ENCODE data around the gene ZNF385D.

Gene ZNF385D

GRCh38 chr3:21662403-21662802 is 88.6 kb downstream of the ZNF385D start:
- DNase-seq (ENCODE audit: low read depth, low spot score) = no peak
- H3K27me3 ChIP-seq (ENCODE audit: insufficient read depth, insufficient read length) = no peaks in the 10 kb centered on the region
- H3K4me3 ChIP-seq (ENCODE audit: insufficient read length, low read depth) = no peak overlapping the region
- no peak for TF ChIP-seq SUZ12 (IDR thresholded peaks at IDR 0.05; ENCODE audit: extremely low read depth, insufficient read depth, insufficient read length)
- no peak for TF ChIP-seq ZNF274 (IDR thresholded peaks at IDR 0.05; ENCODE audit: low read depth, low read length)
- no peak for TF ChIP-seq YY1 (IDR thresholded peaks at IDR 0.05; ENCODE audit: insufficient read depth, insufficient read length)
- no peak overlapping the region for H3K9ac ChIP-seq (ENCODE audit: insufficient read length, low read depth)
- no peaks in the 10 kb centered on the region for H3K9me3 ChIP-seq (ENCODE audit: insufficient read depth, low read length)
- no peaks in the 10 kb centered on the region for H3K4me1 ChIP-seq (ENCODE audit: insufficient read depth, insufficient read length)
- H3K36me3 ChIP-seq (ENCODE audit: insufficient read depth, insufficient read length, low read length) = no peaks in the 10 kb centered on the region

GRCh38 chr3:21654662-21655061 is 96.3 kb downstream of the ZNF385D start:
- no peaks in the 10 kb centered on the region for H3K36me3 ChIP-seq (ENCODE audit: insufficient read depth, insufficient read length, low read length)
- TF ChIP-seq SUZ12 (IDR thresholded peaks at IDR 0.05; ENCODE audit: extremely low read depth, insufficient read depth, insufficient read length) = no peak
- TF ChIP-seq YY1 (IDR thresholded peaks at IDR 0.05; ENCODE audit: insufficient read depth, insufficient read length) = no peak
- TF ChIP-seq ZNF274 (IDR thresholded peaks at IDR 0.05; ENCODE audit: low read depth, low read length) = no peak
- no peak overlapping the region for H3K4me3 ChIP-seq (ENCODE audit: insufficient read length, low read depth)
- H3K4me1 ChIP-seq (ENCODE audit: insufficient read depth, insufficient read length) = no peaks in the 10 kb centered on the region
- no peak for DNase-seq (ENCODE audit: low read depth, low spot score)
- H3K9me3 ChIP-seq (ENCODE audit: insufficient read depth, low read length) = no peaks in the 10 kb centered on the region
- H3K9ac ChIP-seq (ENCODE audit: insufficient read length, low read depth) = no peak overlapping the region
- no peaks in the 10 kb centered on the region for H3K27me3 ChIP-seq (ENCODE audit: insufficient read depth, insufficient read length)

GRCh38 chr3:21654241-21654640 is 96.8 kb downstream of the ZNF385D start:
- no peak overlapping the region for H3K9ac ChIP-seq (ENCODE audit: insufficient read length, low read depth)
- H3K4me3 ChIP-seq (ENCODE audit: insufficient read length, low read depth) = no peak overlapping the region
- H3K9me3 ChIP-seq (ENCODE audit: insufficient read depth, low read length) = no peaks in the 10 kb centered on the region
- no peaks in the 10 kb centered on the region for H3K27me3 ChIP-seq (ENCODE audit: insufficient read depth, insufficient read length)
- TF ChIP-seq YY1 (IDR thresholded peaks at IDR 0.05; ENCODE audit: insufficient read depth, insufficient read length) = no peak
- no peak for TF ChIP-seq SUZ12 (IDR thresholded peaks at IDR 0.05; ENCODE audit: extremely low read depth, insufficient read depth, insufficient read length)
- no peaks in the 10 kb centered on the region for H3K4me1 ChIP-seq (ENCODE audit: insufficient read depth, insufficient read length)
- no peak for DNase-seq (ENCODE audit: low read depth, low spot score)
- no peaks in the 10 kb centered on the region for H3K36me3 ChIP-seq (ENCODE audit: insufficient read depth, insufficient read length, low read length)

GRCh38 chr3:21649519-21649918 is 101.5 kb downstream of the ZNF385D start:
- no peak for DNase-seq (ENCODE audit: low read depth, low spot score)
- H3K9me3 ChIP-seq (ENCODE audit: insufficient read depth, low read length) = no peaks in the 10 kb centered on the region
- H3K4me1 ChIP-seq (ENCODE audit: insufficient read depth, insufficient read length) = no peaks in the 10 kb centered on the region
- H3K9ac ChIP-seq (ENCODE audit: insufficient read length, low read depth) = no peak overlapping the region
- H3K36me3 ChIP-seq (ENCODE audit: insufficient read depth, insufficient read length, low read length) = no peaks in the 10 kb centered on the region
- no peak overlapping the region for H3K4me3 ChIP-seq (ENCODE audit: insufficient read length, low read depth)
- TF ChIP-seq YY1 (IDR thresholded peaks at IDR 0.05; ENCODE audit: insufficient read depth, insufficient read length) = no peak
- no peak for TF ChIP-seq ZNF274 (IDR thresholded peaks at IDR 0.05; ENCODE audit: low read depth, low read length)
- no peak for TF ChIP-seq SUZ12 (IDR thresholded peaks at IDR 0.05; ENCODE audit: extremely low read depth, insufficient read depth, insufficient read length)
- no peaks in the 10 kb centered on the region for H3K27me3 ChIP-seq (ENCODE audit: insufficient read depth, insufficient read length)

- no peak overlapping the region for H3K4me3 ChIP-seq (ENCODE audit: insufficient read length, low read depth)
- H3K36me3 ChIP-seq (ENCODE audit: insufficient read depth, insufficient read length, low read length) = no peaks in the 10 kb centered on the region
- H3K4me1 ChIP-seq (ENCODE audit: insufficient read depth, insufficient read length) = no peaks in the 10 kb centered on the region
- TF ChIP-seq SUZ12 (IDR thresholded peaks at IDR 0.05; ENCODE audit: extremely low read depth, insufficient read depth, insufficient read length) (no peak), ZNF274 (IDR thresholded peaks at IDR 0.05; ENCODE audit: low read depth, low read length) (no peak), YY1 (IDR thresholded peaks at IDR 0.05; ENCODE audit: insufficient read depth, insufficient read length) (no peak)
- H3K27me3 ChIP-seq (ENCODE audit: insufficient read depth, insufficient read length) = no peaks in the 10 kb centered on the region
- H3K9me3 ChIP-seq (ENCODE audit: insufficient read depth, low read length) = no peaks in the 10 kb centered on the region
- H3K9ac ChIP-seq (ENCODE audit: insufficient read length, low read depth) = no peak overlapping the region
- no peak for DNase-seq (ENCODE audit: low read depth, low spot score)
Observed at GRCh38 chr3:21647961-21648360, 103.0 kb downstream of the ZNF385D start.

- Histone ChIP-seq H3K36me3 (ENCODE audit: insufficient read depth, insufficient read length, low read length) (no peaks in the 10 kb centered on the region), H3K4me3 (ENCODE audit: insufficient read length, low read depth) (no peak overlapping the region), H3K27me3 (ENCODE audit: insufficient read depth, insufficient read length) (no peaks in the 10 kb centered on the region), H3K4me1 (ENCODE audit: insufficient read depth, insufficient read length) (no peaks in the 10 kb centered on the region), H3K9me3 (ENCODE audit: insufficient read depth, low read length) (no peaks in the 10 kb centered on the region; the same call in 1 of the 2 replicates), H3K9ac (ENCODE audit: insufficient read length, low read depth) (no peak overlapping the region)
- DNase-seq (ENCODE audit: low read depth, low spot score) = no peak
- no peak for TF ChIP-seq YY1 (IDR thresholded peaks at IDR 0.05; ENCODE audit: insufficient read depth, insufficient read length)
- TF ChIP-seq SUZ12 (IDR thresholded peaks at IDR 0.05; ENCODE audit: extremely low read depth, insufficient read depth, insufficient read length) = no peak
- no peak for TF ChIP-seq ZNF274 (IDR thresholded peaks at IDR 0.05; ENCODE audit: low read depth, low read length)
Observed at GRCh38 chr3:21645121-21645897, 105.7 kb downstream of the ZNF385D start.

GRCh38 chr3:21644268-21644667 is 106.7 kb downstream of the ZNF385D start:
- Histone ChIP-seq H3K36me3 (ENCODE audit: insufficient read depth, insufficient read length, low read length) (no peaks in the 10 kb centered on the region), H3K4me1 (ENCODE audit: insufficient read depth, insufficient read length) (no peaks in the 10 kb centered on the region)
- DNase-seq (ENCODE audit: low read depth, low spot score) = no peak

More at GRCh38 chr3:21644268-21644667, 106.7 kb downstream of the ZNF385D start:
- Histone ChIP-seq H3K4me3 (ENCODE audit: insufficient read length, low read depth) (no peak overlapping the region), H3K9ac (ENCODE audit: insufficient read length, low read depth) (no peak overlapping the region), H3K9me3 (ENCODE audit: insufficient read depth, low read length) (no peaks in the 10 kb centered on the region; the same call in 1 of the 2 replicates), H3K27me3 (ENCODE audit: insufficient read depth, insufficient read length) (no peaks in the 10 kb centered on the region)
- TF ChIP-seq SUZ12 (IDR thresholded peaks at IDR 0.05; ENCODE audit: extremely low read depth, insufficient read depth, insufficient read length) (no peak), YY1 (IDR thresholded peaks at IDR 0.05; ENCODE audit: insufficient read depth, insufficient read length) (no peak), ZNF274 (IDR thresholded peaks at IDR 0.05; ENCODE audit: low read depth, low read length) (no peak)
